Measurements from ENCODE around the gene SLC26A1.

DNA sequence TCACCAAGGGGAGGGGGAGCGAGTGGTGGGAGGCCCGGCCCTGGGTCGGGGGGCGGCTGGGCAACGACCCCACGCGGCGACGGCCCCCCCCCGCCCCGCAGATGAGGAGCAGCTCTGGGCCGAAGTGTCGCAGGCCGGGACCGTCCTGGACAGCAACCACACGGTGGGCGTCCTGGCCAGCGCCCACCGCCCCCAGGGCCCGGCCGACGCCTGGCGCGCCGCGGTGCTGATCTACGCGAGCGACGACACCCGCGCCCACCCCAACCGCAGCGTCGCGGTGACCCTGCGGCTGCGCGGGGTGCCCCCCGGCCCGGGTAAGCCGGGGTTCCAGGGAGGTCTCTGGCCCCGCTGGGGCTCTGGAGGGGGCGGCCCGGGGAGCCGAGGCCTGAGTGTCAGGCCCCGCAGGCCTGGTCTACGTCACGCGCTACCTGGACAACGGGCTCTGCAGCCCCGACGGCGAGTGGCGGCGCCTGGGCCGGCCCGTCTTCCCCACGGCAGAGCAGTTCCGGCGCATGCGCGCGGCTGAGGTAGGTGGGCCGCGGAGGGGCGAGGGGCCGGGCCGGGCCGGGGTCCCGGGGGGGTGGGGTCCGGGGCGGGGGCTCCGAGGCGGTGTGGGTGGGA lies 9.5 kb upstream of the SLC26A1 start:
- TF ChIP-seq POLR2AphosphoS5 (IDR thresholded peaks at IDR 0.05; ENCODE audit: low read depth, low read length) = no peak
- TF ChIP-seq, protein P1, sequence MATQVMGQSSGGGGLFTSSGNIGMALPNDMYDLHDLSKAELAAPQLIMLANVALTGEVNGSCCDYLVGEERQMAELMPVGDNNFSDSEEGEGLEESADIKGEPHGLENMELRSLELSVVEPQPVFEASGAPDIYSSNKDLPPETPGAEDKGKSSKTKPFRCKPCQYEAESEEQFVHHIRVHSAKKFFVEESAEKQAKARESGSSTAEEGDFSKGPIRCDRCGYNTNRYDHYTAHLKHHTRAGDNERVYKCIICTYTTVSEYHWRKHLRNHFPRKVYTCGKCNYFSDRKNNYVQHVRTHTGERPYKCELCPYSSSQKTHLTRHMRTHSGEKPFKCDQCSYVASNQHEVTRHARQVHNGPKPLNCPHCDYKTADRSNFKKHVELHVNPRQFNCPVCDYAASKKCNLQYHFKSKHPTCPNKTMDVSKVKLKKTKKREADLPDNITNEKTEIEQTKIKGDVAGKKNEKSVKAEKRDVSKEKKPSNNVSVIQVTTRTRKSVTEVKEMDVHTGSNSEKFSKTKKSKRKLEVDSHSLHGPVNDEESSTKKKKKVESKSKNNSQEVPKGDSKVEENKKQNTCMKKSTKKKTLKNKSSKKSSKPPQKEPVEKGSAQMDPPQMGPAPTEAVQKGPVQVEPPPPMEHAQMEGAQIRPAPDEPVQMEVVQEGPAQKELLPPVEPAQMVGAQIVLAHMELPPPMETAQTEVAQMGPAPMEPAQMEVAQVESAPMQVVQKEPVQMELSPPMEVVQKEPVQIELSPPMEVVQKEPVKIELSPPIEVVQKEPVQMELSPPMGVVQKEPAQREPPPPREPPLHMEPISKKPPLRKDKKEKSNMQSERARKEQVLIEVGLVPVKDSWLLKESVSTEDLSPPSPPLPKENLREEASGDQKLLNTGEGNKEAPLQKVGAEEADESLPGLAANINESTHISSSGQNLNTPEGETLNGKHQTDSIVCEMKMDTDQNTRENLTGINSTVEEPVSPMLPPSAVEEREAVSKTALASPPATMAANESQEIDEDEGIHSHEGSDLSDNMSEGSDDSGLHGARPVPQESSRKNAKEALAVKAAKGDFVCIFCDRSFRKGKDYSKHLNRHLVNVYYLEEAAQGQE (IDR thresholded peaks at IDR 0.05; ENCODE audit: insufficient read depth in 1 of 2, low read depth in 2 of 2, low read length in 2 of 2) = no peak

Measured in PFSK-1 (cell line).